NCI-H128 (cell line): ENCODE results near the gene CRMP1.

Source experiments
- DNase-seq: peaks from one replicate; lab custom pipeline; 2025; ENCODE audit not compliant: unreplicated experiment; lab: John Stamatoyannopoulos, UW

CRMP1 gene

GRCh38 chr4:5893004-5893580 is at the start of gene CRMP1:
Gene CRMP1 (minus strand): TSS chr4:5893086. CDS start chr4:5892969, 117 bp downstream.
- peak; percentile 11 for DNase-seq

DNA sequence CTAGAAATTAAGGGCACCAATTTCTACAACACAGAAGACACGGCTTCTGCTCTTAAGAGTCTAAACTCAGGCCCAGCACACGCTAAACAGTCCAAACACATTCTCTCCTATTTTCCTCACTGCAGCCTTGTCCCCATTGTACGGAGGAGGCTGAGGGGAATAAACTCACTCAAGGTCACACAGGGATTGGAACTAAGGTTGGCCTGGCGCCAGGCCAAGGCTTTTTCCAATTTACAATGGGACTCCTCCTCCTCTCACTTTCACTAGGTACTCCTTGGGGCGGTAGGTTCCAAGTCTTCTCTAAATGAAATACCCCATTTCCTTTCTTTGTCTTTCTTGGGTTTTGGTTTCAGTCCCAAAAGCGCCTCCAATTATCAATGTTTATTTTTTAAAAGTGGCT is 48.7 kb upstream of the CRMP1 start:
- no peak for DNase-seq

DNA sequence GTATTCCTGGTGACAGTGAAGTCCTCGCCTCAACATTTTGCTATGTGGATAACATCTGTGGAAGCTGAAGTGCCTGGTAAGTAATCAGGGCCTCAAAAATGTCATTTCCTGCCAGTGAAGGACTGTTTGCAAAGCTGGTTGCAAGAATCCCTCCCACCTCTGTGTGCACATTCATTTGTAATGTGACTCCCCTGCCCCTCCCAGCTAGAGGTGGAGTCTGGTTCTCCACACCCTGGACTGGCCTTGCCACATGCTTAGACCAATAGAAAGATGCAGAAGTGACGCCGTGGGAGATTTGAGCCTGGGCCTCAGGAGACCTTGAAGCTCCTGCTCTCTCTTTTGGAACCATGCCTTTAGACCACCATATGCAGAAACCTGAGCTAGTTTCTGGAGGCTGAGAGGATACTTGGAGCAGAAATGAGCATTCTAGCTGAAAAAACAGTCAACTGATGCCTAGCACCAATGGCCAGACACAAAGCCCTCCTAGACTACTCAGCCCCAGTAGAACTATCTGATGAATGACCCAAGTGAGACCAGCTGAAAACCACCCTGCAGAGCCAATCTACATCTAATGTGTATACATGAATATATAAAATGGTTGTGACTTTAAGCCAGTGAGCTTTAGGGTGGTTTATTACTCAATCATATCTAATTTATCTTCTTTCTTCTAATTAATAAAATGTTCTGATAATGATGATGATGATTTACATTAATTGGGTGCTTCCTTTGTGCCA is 47.8 kb upstream of the CRMP1 start:
- DNase-seq = no peak

GRCh38 chr4:5933996-5934831 is 41.3 kb upstream of the CRMP1 start:
- DNase-seq = no peak

DNA sequence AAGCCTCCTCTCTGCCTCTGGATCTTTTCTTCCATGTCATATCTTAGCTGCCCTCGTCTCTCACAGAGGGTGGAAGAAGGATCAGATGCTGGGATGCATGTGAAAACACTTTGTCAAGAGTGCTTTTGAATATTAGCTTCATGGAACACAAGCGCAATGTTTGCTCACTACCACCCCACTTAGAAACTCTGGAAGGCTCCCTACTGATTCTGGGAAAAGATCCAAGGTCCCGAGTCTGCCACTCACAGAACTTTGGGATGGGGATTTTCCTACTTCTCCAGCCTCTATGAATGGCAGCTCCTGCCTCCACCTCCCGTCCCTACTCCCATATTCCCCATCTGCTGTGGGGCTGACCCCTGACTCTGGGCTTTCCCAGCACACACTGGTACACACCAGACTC is 40.2 kb upstream of the CRMP1 start:
- peak; percentile 76 for DNase-seq

DNA sequence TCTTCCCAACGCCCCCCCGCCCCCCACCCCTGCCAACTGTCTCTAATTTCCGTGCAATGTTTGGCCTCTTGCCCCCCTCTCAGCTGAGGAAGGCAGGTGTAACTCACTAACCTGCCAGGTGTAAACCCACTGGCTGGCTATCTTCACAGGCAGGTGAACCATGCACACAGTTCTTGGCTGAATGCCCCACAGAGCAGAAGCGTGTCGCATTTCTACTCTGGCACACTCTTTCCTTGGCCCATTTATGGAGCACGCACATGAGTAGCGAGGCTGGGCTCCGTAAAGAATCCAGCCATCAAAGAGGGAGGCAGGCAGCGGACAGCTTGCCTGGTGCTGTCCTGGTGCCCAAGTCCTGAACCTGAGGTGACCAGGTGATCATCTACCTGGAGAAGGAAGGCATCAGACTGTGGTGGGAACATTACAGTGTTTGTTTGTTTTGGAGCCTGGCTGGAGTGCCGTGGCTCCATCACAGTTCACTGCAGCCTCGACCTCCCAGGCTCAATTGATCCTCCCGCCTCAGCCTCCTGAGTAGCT is 39.2 kb upstream of the CRMP1 start:
- peak; percentile 53 for DNase-seq

DNA sequence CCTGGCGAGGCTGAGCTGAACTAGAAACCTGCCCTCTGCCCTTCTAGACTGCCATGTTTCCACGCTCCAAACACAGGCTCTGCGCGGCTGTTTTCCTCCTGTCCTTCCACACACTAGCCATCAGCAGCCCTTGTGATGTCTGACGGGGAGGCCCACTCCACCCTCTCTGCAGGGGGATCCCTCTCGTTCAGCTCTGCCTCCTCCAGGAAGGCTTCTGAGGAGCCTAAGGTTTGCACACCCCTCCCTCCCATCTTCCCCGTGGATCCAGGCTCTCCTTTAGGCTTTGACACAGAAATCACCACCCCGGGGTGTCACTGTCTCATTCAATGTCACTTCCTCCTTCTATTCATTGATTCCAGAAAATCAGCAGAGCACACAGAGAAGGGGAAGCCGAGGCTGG is 38.6 kb upstream of the CRMP1 start:
- no peak for DNase-seq

DNA sequence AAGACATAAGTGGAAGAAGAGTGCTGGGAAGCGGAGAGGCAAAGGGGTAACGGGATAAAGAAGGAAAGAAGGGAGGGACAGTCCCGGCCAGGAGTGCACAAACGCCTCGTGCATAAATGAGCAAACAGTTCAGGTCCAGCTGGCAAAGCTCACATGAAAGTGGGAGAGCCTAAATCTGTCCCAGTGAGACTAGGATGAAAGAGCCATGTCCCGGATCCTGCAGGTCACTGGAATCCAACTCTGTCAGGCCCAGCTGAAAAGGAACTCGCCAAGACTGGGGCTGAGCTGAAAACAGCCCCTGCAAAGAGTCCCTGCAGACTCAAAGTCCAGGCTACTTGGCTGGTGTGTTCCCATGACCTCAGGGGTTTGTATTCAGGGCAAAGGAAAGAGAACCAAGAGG is 38.0 kb upstream of the CRMP1 start:
- DNase-seq = no peak

GRCh38 chr4:5930456-5930855 is 37.6 kb upstream of the CRMP1 start:
- DNase-seq = no peak

DNA sequence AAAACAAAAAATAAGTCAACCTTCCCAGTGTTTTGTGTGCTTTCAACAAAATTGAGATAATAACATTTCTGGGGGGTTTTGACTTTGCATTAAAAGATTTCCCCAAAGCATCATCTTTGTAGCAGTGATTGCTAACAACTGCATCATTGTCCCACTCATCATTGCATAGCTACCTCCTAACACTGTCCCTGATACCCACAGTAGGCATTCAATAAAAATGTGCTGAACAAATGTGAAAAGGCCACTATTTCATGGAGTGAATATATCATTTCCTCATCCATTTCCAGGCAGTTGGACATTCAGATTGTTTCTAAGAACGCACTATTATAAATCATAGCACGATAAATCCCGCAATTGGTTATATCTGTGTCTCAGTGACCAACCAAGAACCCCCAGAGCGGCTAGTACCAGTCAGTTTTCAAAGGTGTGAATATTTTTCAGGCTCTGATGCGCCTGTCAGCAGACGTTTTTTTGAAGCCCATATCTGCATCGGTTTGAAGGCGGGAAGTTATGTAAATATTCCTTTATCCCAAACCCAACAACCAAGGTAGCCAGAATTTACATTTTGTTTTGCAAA is 36.0 kb upstream of the CRMP1 start:
- no peak for DNase-seq

- no peak for DNase-seq
Observed at GRCh38 chr4:5928274-5928673, 35.4 kb upstream of the CRMP1 start.

GRCh38 chr4:5927747-5928146 is 34.9 kb upstream of the CRMP1 start:
- no peak for DNase-seq

DNA sequence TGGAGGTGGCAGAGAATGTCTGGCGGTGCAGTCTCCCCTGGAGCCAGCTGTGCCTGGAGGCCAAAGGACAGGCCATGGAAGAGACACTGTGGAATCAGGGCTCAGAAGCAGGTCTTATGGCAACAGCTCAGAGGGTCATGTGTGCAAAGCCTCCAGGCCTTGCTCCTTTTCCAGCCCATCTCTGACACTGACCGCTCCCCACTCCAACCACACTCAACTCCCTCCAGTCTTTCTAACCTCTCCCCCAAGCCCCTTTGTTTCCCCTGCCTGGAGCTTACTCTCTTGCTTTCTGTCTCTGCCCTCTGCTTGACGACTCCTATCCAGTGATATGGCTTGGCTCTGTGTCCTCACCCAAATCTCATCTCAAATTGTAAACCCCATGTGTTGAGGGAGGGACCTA is 34.2 kb upstream of the CRMP1 start:
- DNase-seq = no peak

DNA sequence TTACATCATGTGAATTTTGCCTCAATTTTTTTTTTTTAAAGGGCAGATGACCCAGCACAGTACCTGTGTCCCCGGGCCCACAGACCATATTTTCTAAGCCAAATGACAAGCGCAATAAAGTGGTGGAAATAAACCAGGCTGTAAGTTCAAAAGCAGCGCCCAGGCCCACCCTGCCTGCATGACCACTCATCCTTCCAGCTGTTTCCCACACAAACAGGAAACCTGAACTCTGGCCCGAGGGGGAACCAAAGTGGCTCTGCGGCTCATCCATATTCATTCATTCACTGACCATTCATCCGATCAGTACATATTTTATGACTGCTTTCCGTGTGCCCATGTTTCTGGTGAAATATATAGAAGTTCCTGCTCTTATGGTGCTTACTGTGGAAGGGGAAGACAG is 33.7 kb upstream of the CRMP1 start:
- DNase-seq = no peak

DNA sequence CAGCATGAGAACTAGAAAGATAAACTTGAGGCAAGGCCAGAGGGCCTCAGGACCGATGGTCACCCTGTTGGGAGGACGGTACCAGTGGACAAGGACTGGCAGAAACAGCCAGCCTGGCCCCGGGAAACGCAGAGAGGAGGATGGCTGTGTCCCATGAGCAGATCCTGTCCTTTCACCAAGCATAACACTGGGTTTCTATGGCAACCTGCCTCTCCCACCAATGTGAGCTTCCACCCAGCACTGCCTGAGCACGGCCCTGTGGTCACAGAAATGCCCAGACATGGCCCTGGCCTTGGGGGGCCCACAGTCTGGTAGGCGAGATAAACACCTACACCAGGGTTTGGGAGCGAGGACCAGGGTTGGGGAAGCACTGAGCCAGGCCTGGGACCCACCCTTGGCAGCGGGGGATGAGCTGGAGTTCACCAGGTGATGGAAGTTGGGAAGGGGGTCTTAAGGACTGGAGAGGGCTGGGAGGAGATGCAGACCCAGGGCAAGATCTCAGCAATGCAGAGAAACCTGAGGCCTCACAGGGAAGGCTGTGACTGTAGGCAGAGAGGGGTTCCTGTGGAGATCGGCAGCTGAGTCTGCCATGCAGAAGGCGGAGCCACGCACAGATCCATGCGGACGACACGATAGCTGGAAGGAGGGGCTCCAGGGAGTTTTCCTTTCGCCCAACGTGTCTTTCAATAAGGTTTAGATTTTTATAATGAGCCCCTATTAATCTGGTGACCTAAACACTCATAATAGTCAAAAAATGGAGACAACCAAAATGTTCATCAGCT is 32.7 kb upstream of the CRMP1 start:
- DNase-seq = no peak

DNA sequence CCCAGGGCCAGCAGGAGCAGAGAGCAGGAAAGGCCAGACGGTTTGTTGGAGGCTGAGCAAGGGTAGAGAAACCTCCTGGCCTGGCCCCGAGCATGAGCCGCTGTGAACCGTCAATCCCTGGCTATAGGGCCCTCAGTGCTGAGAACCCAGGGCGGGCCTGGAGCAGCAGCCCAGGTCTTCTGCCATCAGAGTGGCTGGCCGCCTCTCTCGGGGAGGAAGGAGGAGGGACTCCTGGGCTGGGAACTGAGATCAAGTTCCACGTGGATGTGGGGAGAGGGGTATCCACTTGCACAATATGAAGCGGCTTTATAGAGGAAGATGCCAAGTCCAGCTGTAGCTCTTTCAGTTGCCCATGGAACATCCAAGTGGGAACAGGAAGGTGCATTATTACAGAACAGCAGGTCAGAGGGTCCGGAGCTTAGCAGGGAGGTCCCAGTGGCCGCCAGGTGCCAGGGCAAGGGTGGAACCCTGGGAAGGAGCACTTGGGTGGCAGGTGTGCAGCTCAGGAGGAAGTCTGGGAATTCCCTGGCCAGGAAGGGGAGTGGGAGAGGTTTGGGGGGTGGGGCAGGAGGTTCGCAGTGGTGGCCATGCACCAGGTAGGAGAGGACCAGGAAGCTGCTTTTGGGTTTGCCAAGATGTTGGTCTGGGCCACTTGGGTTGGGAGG is 31.7 kb upstream of the CRMP1 start:
- no peak for DNase-seq

DNA sequence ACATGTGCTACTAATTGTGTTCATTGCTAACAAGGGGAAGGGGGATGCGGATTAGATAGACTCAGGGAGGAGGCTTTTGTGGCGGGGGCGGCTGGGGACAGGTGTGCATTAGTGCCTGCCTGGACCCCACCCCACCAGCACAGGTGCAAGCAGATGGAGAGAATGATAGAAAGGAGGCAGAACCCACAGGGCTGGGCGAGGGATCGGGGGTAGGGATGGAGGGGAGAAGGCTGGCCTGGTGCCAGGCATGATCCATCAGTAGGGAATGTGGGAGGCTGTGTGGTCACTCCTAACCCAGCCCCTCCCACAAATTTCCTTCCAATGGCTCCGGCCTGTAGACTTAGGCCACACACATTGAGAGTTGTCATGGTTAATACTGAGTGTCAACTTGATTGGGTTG is 30.5 kb upstream of the CRMP1 start:
- no peak for DNase-seq

DNA sequence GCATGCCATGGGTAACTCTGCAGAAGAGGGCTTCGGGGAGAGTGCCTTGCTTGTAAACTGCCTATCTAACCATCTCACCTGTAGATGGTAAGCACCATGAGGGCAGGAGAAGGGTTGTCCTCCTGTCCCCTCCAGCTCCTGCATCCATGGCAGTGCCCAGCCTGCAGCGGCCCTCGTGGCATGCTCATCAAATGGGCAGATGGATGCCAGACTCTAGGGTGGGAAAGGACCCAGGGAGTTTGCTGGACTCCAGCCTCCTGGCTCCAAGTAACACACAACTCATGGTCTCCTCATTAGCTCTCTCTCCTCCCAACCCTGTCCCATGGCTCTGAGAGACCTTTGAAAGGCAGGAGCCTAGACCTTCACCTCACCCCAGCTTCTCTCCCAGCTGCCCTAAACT is 29.7 kb upstream of the CRMP1 start:
- no peak for DNase-seq

- no peak for DNase-seq
Observed at GRCh38 chr4:5921981-5922380, 29.1 kb upstream of the CRMP1 start.
